Keratinocyte (primary cell): ENCODE measurements around the gene PISD.

ENCODE experiments used
- EZH2 ChIP-seq: IDR thresholded peaks from one replicate; pipeline ENCODE4 v1.6.1; 2012; ENCODE audit warnings: inconsistent platforms, mild to moderate bottlenecking, low read length, moderate library complexity
- TF ChIP-seq, protein P1 (sequence below), 3 experiments: IDR thresholded peaks in 1 of 3; conservative IDR thresholded peaks in 1 of 3; optimal IDR thresholded peaks in 1 of 3; 2 replicates in 2 of 3; 3 replicates in 1 of 3; pipeline versions ENCODE3 to v1.5.1; 2011; ENCODE audit warnings: low read length in 3 of 3, mild to moderate bottlenecking in 3 of 3, moderate library complexity in 2 of 3, control low read depth in 1 of 3, inconsistent platforms in 1 of 3; ENCODE audit not compliant: insufficient read depth in 2 of 3; ENCODE audit errors: extremely low read depth in 1 of 3

DNA sequence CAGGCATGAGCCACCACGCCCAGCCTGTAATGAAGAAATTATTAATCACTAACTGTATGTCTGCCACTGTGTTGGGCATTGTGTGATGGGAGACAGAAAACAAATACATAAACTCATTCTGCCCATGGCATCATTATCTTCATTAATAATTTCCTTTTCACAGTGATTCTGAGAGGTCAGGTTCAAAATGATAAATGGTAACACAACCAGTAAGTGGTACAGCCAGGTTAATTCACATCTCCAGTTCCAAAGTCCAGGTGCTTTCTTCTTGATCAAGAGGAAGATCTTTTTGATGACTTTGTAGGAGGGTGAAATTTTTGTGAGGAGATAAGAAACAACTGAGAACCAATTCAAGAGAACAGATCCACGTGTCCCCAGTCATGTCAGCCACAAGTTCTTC lies 66.7 kb downstream of the PISD start:
- TF ChIP-seq, protein P1, sequence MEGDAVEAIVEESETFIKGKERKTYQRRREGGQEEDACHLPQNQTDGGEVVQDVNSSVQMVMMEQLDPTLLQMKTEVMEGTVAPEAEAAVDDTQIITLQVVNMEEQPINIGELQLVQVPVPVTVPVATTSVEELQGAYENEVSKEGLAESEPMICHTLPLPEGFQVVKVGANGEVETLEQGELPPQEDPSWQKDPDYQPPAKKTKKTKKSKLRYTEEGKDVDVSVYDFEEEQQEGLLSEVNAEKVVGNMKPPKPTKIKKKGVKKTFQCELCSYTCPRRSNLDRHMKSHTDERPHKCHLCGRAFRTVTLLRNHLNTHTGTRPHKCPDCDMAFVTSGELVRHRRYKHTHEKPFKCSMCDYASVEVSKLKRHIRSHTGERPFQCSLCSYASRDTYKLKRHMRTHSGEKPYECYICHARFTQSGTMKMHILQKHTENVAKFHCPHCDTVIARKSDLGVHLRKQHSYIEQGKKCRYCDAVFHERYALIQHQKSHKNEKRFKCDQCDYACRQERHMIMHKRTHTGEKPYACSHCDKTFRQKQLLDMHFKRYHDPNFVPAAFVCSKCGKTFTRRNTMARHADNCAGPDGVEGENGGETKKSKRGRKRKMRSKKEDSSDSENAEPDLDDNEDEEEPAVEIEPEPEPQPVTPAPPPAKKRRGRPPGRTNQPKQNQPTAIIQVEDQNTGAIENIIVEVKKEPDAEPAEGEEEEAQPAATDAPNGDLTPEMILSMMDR (optimal IDR thresholded peaks at IDR 0.05 in 1 of 3, IDR thresholded peaks at IDR 0.05 in 1 of 3, conservative IDR thresholded peaks at IDR 0.05 in 1 of 3; ENCODE audit: extremely low read depth in 1 of 3, insufficient read depth in 2 of 3, low read length in 3 of 3): no peak
- no peak for TF ChIP-seq EZH2
